Neuron (in vitro differentiated cells): Measurements from ENCODE around the gene ACOT11.

Source experiments
- H2AFZ ChIP-seq: one replicate; pipeline ENCODE4 v1.6.1; 2013; ENCODE audit warnings: low read depth, mild to moderate bottlenecking, inconsistent platforms, low read length, moderate library complexity
- H3K27me3 ChIP-seq: one replicate; pipeline ENCODE4 v1.6.1; 2013; ENCODE audit warnings: low read length; ENCODE audit not compliant: insufficient read depth
- H3K36me3 ChIP-seq: one replicate; pipeline ENCODE4 v1.6.1; 2013; ENCODE audit warnings: low read length; ENCODE audit not compliant: insufficient read depth
- H3K4me1 ChIP-seq: one replicate; pipeline ENCODE4 v1.6.1; 2013; ENCODE audit warnings: low read length; ENCODE audit not compliant: insufficient read depth
- H3K4me3 ChIP-seq: 2 replicates; pipeline ENCODE4 v1.5.1; 2013; ENCODE audit warnings: mild to moderate bottlenecking, low read length, moderate library complexity
- H3K9me3 ChIP-seq: one replicate; pipeline ENCODE4 v1.6.1; 2013; ENCODE audit warnings: low read length

Gene ACOT11

DNA sequence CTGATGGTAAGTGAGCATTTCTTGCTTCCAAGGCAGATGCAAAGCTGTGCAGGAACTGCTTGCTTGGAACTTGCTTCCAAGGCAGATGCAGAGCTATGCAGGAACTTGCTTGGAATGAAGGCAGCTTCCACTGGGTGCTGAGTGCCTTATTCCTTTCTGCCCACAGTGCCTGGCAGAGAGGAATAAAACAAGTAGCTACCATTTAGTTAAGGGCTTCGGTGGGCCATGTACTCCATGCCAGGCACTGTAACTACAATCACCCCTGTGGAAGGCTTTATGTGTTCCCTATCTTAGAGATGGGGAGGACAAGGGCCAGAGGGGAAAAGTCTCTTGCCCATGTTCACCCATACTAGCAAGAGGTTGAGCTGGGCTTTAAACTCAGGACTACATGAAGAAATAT is 101.9 kb downstream of the ACOT11 start:
- no peaks in the 10 kb centered on the region for H3K4me1 ChIP-seq
- no peaks in the 10 kb centered on the region for H3K36me3 ChIP-seq
- no peaks in the 10 kb centered on the region for H3K9me3 ChIP-seq
- no peak overlapping the region for H2AFZ ChIP-seq
- H3K4me3 ChIP-seq, result no peak overlapping the region
- peaks cover 4% of the 10 kb centered on the region for H3K27me3 ChIP-seq

DNA sequence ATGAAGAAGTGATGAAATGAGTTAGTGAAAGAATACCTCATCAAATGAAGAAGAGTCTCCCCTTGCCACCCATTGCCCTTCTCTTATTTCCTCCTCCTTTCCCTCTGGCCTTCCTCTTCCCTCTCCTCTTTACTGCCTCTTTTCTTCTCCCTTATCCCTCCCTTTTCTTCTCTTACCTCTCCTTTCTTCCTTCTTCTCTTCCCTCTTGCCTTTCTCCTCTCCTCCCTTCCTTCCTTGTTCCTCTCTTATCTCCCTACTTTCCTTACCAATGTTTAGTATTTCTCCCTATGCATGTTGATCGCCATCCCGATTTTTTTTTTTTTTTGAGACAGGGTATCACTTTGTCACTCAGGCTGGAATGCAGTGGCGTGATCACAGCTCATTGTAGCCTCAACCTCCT is 102.4 kb downstream of the ACOT11 start:
- Histone ChIP-seq H3K4me1 (no peaks in the 10 kb centered on the region), H3K9me3 (no peaks in the 10 kb centered on the region), H3K36me3 (no peaks in the 10 kb centered on the region), H2AFZ (no peak overlapping the region), H3K4me3 (no peak overlapping the region), H3K27me3 (peaks cover 4% of the 10 kb centered on the region)

DNA sequence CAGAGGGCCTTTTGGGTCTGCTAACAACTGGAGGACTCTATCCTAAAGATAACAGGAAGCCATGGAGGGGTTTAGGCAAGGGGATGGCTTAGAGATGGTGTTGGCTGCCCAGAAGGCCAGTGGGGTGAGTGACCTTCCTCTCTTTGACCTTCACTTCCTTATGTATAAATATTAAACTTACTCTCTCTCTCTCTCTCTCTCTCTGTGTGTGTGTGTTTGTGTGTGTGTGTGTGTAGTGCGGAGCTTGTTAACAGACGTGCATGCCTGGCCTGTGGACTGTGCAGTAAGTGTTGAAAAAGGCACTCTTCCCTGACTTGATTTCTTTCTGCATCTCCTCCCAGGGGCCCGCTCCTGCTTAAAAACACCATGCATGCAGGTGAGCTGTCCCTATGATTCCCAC is 103.6 kb downstream of the ACOT11 start:
- H2AFZ ChIP-seq, result no peak overlapping the region
- H3K36me3 ChIP-seq, result no peaks in the 10 kb centered on the region
- H3K4me1 ChIP-seq, result no peaks in the 10 kb centered on the region
- H3K27me3 ChIP-seq, result peaks cover 4% of the 10 kb centered on the region
- H3K9me3 ChIP-seq, result no peaks in the 10 kb centered on the region
- no peak overlapping the region for H3K4me3 ChIP-seq

DNA sequence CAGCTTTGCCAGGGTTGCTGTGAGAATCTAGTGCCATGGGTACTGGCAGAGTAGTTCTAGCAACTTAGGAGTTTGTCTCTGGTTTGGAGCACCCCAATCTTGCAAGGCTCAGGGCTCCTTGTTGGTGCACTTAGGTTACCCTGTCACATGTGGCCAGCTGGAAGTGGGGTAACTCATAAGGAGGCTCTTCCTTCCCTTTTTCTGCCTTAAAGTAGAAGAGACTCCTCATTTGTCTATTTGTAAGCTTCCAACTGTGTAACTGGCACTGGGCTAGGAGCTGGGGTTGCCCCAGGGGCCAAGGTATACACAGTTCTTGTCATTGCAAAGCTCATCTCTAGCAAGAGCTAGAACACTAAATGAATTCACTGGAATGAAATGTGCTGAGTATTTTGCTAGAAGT is 104.1 kb downstream of the ACOT11 start:
- Histone ChIP-seq H3K27me3 (peaks cover 4% of the 10 kb centered on the region), H3K4me3 (no peak overlapping the region), H3K9me3 (no peaks in the 10 kb centered on the region), H2AFZ (no peak overlapping the region), H3K4me1 (no peaks in the 10 kb centered on the region), H3K36me3 (no peaks in the 10 kb centered on the region)

GRCh38 chr1:54653036-54653435 is 105.0 kb downstream of the ACOT11 start:
- Histone ChIP-seq H3K9me3 (no peaks in the 10 kb centered on the region), H3K4me1 (no peaks in the 10 kb centered on the region), H2AFZ (no peak overlapping the region), H3K36me3 (no peaks in the 10 kb centered on the region), H3K4me3 (no peak overlapping the region), H3K27me3 (peaks cover 4% of the 10 kb centered on the region)

GRCh38 chr1:54658164-54658913 is 110.3 kb downstream of the ACOT11 start:
- Histone ChIP-seq H3K4me3 (no peak overlapping the region), H3K9me3 (no peaks in the 10 kb centered on the region), H3K36me3 (no peaks in the 10 kb centered on the region), H3K4me1 (no peaks in the 10 kb centered on the region), H2AFZ (no peak overlapping the region), H3K27me3 (no peaks in the 10 kb centered on the region)
